Measurements from ENCODE around the gene FRY.
"Not testable (repeated sequence)": the region's sequence is repeated elsewhere in the genome, so short reads cannot be mapped to it uniquely, and the experiment has no call there.

FRY gene

DNA sequence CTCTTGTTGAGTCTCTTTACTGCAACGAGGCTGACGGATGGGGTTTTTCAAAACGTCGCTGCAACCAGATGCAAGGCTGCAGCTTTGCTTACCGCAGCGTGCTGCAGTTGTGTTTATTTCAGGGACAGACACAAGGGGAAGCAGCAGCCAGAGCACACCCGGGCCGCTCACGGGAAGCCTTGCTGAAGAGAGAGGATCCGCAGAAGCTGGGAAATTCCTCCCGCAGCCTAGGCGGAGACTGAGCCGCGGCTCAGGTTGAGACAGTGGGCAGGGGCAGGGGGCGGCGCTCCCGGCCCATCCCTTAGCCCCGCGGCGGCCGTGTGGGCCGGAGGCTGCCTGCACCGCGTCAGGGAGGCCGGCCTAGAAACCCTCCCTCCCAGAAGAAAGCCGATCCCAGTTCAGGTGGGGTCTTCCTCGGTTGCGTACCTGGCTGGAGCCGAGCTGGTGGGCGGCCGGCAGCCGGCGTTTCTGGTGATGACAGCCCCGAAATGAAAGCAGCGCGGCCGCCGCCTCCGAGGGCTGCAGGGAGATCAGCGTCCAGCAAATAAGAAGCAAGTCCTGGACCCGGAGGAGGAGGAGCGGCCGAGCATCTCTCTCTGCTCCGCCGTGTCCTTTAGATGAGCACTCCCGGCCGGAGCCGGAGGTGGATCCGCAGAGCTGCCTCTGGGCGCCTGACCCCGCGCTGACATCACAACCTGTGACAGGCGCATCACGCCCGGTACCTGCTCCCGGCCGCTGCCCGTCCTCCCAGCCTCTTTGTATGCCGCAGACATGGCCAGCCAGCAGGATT is at the start of gene FRY:
TSS of gene FRY (plus strand) at position 750 of the 790 bp plus-strand sequence. CDS start at position 772, 22 bp downstream.
- H3K4me3 ChIP-seq (ENCODE audit: low read length), result peak within 1 kb of the TSS; percentile 71
- TF ChIP-seq, protein P1, sequence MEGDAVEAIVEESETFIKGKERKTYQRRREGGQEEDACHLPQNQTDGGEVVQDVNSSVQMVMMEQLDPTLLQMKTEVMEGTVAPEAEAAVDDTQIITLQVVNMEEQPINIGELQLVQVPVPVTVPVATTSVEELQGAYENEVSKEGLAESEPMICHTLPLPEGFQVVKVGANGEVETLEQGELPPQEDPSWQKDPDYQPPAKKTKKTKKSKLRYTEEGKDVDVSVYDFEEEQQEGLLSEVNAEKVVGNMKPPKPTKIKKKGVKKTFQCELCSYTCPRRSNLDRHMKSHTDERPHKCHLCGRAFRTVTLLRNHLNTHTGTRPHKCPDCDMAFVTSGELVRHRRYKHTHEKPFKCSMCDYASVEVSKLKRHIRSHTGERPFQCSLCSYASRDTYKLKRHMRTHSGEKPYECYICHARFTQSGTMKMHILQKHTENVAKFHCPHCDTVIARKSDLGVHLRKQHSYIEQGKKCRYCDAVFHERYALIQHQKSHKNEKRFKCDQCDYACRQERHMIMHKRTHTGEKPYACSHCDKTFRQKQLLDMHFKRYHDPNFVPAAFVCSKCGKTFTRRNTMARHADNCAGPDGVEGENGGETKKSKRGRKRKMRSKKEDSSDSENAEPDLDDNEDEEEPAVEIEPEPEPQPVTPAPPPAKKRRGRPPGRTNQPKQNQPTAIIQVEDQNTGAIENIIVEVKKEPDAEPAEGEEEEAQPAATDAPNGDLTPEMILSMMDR (conservative IDR thresholded peaks at IDR 0.05; ENCODE audit: low read length), result peak; percentile 32; the same call in 1 of the 2 replicates
- DNase-seq (ENCODE audit: low read depth), result peak; percentile 46

GRCh38 chr13:31982124-31982523 is 49.5 kb upstream of the FRY start:
- no peak for DNase-seq (ENCODE audit: low read depth)
- no peak overlapping the region for H3K4me3 ChIP-seq (ENCODE audit: low read length)
- TF ChIP-seq, protein P1 (conservative IDR thresholded peaks at IDR 0.05; ENCODE audit: low read length), result no peak

DNA sequence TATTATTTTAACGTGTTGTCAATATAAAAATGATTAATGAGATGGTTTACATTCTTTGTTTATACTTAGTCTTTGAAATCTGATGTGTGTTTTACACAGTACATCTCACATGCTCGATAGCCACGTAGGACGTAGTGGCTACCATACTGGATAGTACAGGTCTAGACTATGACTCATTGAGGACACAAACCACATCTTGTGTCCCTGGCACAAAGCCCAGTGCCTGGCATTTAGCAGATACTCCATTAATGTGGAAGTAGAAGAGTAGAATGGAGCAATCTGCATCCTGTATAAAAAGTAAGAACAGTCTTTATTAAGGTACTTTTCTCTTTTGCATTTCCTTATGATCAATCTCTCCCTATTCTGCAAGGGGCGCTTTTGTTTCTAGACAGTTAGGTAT is 49.0 kb upstream of the FRY start:
- TF ChIP-seq, protein P1 (conservative IDR thresholded peaks at IDR 0.05; ENCODE audit: low read length), result no peak
- DNase-seq (ENCODE audit: low read depth), result peak; percentile 94
- no peak overlapping the region for H3K4me3 ChIP-seq (ENCODE audit: low read length)

GRCh38 chr13:31983696-31984095 is 47.9 kb upstream of the FRY start:
- not testable (repeated sequence) for DNase-seq (ENCODE audit: low read depth); H3K4me3 ChIP-seq (ENCODE audit: low read length)

DNA sequence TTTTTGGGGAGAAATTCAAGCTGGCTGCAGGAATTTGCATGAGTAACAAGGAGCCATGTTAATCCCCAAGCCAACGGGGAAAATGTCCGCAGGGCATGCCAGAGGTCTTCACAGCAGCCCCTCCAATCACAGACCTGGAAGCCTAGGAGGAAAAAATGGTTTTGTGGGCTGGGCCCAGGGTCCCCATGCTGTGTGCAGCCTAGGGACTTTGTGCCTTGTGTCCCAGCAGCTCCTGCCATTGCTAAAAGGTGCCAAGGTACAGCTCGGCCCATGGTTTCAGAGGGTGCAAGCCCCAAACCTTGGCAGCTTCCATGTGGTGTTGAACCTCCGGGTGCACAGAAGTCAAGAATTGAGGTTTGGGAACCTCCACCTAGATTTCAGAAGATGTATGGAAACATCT is 47.2 kb upstream of the FRY start:
- not testable (repeated sequence) for DNase-seq (ENCODE audit: low read depth); H3K4me3 ChIP-seq (ENCODE audit: low read length)

- H3K4me3 ChIP-seq (ENCODE audit: low read length), result no peak overlapping the region
- DNase-seq (ENCODE audit: low read depth), result no peak
- TF ChIP-seq, protein P1 (conservative IDR thresholded peaks at IDR 0.05; ENCODE audit: low read length), result no peak
These were observed 44.7 kb upstream of the FRY start for GRCh38 chr13:31986676-31987470.

DNA sequence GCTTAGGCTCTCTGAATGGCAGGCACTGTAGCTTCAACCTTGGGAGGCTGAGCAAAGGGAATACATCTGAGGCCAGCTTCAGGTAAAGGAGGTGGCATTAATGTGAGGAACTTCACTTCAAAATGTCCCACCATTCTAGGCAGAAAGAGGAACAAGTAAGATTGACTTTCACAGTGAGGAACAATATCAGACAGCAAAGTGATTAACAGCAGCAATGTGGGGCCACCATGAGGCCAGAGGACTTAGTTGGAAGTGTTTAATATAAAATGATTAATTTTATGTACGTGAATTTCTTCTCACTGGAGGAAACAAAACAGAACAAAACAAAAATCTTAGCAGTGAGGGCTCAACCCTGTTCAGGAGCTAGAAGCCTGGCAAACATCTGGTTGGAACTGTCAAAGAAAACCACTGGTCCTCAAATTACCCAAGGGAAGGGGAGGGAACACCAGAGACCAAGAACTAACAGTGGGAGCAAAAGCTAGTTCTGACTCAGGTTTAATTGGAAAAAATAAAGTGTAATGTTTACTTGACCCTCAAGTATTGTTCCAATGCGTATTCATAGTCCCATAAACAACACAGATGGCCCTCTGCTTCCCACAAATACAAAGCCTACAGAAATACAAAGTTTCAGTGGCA is 43.9 kb upstream of the FRY start:
- no peak overlapping the region for H3K4me3 ChIP-seq (ENCODE audit: low read length)
- TF ChIP-seq, protein P1 (conservative IDR thresholded peaks at IDR 0.05; ENCODE audit: low read length), result no peak
- DNase-seq (ENCODE audit: low read depth), result no peak

DNA sequence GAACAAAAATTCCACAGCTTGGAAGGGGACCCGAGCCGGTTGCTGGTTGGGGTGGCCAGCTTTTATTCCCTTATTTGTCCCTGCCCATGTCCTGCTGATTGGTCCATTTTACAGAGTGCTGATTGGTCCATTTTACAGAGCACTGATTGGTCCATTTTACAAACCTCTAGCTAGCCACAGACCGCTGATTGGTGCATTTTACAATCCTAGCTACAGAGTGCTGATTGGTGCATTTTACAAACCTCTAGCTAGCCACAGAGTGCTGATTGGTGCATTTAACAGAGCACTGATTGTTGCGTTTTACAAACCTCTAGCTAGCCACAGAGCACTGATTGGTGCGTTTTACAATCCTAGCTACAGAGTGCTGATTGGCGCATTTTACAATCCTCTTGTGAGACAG is 37.2 kb upstream of the FRY start:
- not testable (repeated sequence) for H3K4me3 ChIP-seq (ENCODE audit: low read length); DNase-seq (ENCODE audit: low read depth)
